NOMO-1 treated with dmso at 0.1 percent for 144 hours (cell line): Measurements from ENCODE around the gene FAM83D.

Experiments
- DNase-seq: peaks from one replicate; lab custom pipeline; 2025; ENCODE audit not compliant: unreplicated experiment; lab: John Stamatoyannopoulos, UW

FAM83D gene

GRCh38 chr20:38997622-38998021 is 71.4 kb downstream of the FAM83D start:
- DNase-seq = no peak

- DNase-seq = no peak
Observed at GRCh38 chr20:38999217-38999616, 73.0 kb downstream of the FAM83D start.

GRCh38 chr20:38999965-39000910 is 74.0 kb downstream of the FAM83D start:
- DNase-seq = no peak
